HG02759 (cell line): ENCODE data around the gene TM9SF3.
"Not testable (repeated sequence)": the region's sequence is repeated elsewhere in the genome, so short reads cannot be mapped to it uniquely, and the experiment has no call there.

Experiments used
- ATAC-seq: cut with Tn5 transposase; IDR thresholded peaks from one replicate; pipeline ENCODE4 v1.9.1; 2021; ENCODE audit warnings: mild to moderate bottlenecking, moderate library complexity; ENCODE audit not compliant: unreplicated experiment

TM9SF3 gene

GRCh38 chr10:96570983-96571964, 15.5 kb downstream of the TM9SF3 start:
- no peak for ATAC-seq

DNA sequence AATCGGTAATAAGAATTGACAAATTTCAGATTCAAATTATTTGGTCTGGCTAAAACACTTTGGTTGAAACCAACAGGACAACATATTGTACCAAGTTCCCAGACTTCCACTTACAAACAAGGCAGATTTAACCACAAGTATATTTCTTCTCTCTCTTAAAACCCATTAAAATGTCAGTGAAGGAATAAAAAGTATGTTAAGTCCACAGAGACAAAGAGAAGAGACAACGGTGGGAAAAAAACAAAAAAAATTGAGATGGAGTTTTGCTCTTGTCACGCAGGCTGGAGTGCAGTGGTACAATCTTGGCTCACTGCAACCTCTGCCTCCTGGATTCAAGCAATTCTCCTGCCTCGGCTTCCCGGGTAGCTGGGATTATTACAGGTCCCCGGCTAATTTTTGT, 16.3 kb downstream of the TM9SF3 start:
- no peak for ATAC-seq

DNA sequence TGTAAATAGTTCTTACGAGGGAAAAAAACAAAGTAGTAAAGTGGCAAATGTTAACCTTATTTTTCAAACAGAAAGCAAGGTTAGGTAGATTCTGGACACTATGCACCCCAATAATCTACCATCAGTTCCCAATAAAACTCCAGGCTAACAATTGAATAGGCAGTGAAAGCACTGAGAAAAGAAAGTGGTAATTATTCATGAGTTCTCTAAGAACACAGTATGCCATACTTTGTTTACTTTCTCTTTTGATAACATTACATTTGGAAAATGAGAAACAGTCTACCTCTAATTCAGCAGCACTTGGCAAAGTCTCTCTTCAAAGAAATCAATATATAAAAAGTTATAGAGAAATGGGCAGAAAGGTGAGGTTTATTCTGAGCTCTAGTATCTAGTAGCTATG, 18.4 kb downstream of the TM9SF3 start:
- no peak for ATAC-seq

GRCh38 chr10:96565774-96566173, 21.0 kb downstream of the TM9SF3 start:
- no peak for ATAC-seq

GRCh38 chr10:96560966-96561887, 25.6 kb downstream of the TM9SF3 start:
- ATAC-seq: no peak

- ATAC-seq: no peak
These were observed 26.3 kb downstream of the TM9SF3 start for GRCh38 chr10:96560489-96560888.

DNA sequence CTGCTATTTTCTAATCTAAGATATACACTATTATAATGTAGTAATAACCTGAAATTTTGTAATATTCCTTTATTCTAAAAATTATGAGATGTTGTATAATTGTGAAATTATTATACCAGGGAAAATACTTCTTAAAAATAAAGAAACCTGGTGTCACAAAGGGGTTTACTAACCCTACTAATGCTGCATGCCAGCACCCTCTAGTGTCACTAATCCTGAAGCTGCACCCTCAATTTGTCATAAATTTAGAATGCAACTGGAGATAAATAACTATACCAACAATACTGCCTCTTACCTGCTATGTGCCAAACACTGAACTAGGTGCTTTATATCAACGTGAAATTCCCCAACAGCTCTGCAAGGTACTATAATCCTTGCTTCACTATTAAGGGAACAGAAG, 30.8 kb downstream of the TM9SF3 start:
- ATAC-seq: no peak

- ATAC-seq: no peak
These were observed 31.5 kb downstream of the TM9SF3 start for GRCh38 chr10:96555330-96555729.

- ATAC-seq: no peak
These were observed 38.2 kb downstream of the TM9SF3 start for GRCh38 chr10:96548589-96548988.

DNA sequence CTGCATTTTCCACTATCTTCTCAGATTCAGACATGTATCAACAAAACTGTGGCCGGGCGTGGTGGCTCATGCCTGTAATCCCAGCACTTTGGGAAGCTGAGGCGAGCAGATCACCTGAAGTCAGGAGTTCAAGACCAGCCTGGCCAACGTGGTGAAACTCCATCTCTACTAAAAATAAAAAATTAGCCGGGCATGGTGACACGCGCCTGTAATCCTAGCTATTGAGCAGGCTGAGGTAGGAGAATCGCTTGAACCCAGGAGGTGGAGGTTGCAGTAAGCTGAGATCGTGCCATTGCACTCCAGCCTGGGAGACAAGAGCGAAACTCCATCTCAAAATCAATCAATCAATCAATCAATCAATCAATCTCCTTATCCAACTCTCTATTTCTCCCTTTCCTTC, 41.3 kb downstream of the TM9SF3 start:
- not testable (repeated sequence) for ATAC-seq

- ATAC-seq: no peak
These were observed 44.9 kb downstream of the TM9SF3 start for GRCh38 chr10:96541921-96542320.

- no peak for ATAC-seq
These were observed 46.6 kb downstream of the TM9SF3 start for GRCh38 chr10:96540240-96540639.

DNA sequence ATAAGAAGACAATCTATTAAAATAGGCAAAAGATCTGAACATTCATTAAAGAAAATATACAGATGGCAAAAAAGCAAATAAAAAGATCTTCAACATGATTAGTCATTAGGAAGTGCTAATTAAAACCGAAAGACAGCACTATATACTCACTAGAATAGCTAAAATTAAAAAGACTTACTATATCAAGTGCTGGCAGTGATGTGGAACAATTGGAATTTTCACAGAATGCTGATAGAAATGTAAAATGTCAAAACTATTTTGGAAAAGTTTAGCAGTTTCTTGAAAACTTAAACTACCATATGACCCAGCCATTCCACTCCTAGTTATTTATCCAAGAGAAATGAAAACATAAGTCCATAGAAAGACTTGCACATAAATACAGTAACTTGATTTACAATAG, 48.1 kb downstream of the TM9SF3 start:
- ATAC-seq: no peak

GRCh38 chr10:96536129-96536528, 50.7 kb downstream of the TM9SF3 start:
- ATAC-seq: no peak

DNA sequence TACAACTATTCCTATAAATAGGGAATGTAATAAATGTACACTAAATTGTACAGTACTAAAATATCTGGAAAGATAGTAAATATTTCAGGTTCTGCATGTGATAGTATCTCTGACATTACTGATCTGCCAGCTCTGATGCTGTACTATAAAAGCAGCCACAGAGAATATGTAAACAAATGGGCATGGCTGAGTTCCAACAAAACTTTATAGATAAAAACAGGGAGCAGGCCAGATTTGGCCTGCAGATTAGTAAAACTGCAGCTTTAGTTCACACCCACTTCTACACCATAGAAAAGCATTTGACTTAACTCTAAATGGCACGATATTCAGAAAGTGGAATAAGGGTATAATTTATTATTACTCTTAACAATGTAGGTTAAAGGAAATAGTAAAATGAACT, 54.3 kb downstream of the TM9SF3 start:
- no peak for ATAC-seq

DNA sequence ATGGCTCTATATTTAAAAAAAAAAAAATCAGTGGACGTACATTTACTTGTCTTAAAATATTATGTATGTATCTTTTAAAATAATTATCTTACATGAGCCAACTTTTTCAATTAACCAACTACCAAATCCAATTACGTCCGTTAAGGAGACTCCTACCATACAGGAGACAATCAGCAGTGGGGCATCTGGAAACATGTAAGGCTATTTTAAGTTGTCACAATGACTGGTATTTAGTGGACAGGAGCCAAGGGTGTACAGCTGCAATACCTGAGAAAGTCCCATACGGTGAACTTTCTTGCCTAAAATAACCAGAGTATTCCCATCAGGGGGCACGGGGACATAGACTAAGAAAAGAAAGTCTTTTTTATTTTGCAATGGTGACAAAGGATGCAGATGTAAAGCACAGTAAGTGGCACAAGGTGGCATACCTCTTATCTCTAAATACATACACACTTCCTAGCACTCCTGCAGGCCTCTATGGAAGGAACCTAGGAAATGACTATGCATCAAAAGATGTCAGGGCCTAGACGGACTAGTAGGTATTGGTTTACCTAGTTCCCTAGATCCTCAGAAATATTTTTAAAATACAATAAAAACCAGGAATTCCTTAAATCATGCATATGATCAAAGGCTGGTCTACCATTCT, 57.1 kb downstream of the TM9SF3 start:
- no peak for ATAC-seq

DNA sequence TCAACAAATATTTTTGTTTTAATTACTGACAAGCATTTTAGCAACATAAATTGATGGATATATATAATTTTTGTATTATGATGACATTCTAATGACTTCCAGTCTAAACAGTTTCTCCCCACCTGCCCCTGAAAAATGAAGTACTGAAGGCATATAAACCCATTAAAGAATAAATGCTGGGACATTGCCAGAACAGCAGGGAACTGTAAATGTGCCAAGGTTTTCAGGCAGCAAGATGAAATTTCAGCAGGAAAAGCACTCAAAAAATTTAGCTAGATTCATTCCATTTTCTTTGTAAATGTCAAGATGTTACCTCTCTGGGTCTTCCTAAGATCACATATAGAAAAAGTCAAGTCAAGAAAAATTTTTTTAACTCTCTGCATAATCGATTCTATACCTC, 62.1 kb downstream of the TM9SF3 start:
- ATAC-seq: no peak

DNA sequence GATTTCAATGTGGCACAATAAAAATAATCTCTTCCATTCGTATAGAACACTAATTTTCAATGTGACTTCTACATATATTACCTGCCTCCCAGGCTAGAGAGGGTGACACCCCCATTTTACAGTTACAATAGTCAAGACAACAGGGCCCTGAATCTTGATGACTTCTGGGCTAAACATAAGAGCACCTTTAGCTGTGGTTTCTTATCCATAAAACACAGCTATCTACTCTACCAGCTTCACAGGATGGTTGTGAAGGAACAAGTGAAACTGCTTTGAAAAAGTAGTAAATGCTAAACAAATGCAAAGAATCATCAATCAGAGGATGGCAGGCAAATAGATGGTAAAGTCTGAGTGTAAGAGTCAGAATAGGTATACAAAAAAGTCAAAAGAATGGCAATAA, 69.5 kb downstream of the TM9SF3 start:
- ATAC-seq: no peak

DNA sequence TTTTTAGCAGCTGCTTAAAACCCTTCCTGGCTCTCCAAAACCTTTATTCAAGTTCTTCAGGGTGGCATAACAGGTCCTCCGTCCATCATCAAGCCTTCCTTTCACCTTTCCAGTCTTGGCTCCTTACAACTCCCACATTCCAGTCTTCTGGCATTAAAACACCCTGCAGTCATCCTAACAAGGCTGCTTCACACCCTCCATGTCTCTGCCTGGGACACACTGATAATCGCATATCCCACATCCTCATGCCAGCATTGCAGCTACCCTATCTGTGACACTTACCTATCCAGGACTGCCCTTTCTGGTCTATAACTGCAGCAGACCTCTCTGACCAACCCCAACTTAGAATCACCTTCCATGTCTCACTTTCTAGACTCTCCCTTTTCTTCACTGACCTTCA, 70.5 kb downstream of the TM9SF3 start:
- ATAC-seq: no peak

DNA sequence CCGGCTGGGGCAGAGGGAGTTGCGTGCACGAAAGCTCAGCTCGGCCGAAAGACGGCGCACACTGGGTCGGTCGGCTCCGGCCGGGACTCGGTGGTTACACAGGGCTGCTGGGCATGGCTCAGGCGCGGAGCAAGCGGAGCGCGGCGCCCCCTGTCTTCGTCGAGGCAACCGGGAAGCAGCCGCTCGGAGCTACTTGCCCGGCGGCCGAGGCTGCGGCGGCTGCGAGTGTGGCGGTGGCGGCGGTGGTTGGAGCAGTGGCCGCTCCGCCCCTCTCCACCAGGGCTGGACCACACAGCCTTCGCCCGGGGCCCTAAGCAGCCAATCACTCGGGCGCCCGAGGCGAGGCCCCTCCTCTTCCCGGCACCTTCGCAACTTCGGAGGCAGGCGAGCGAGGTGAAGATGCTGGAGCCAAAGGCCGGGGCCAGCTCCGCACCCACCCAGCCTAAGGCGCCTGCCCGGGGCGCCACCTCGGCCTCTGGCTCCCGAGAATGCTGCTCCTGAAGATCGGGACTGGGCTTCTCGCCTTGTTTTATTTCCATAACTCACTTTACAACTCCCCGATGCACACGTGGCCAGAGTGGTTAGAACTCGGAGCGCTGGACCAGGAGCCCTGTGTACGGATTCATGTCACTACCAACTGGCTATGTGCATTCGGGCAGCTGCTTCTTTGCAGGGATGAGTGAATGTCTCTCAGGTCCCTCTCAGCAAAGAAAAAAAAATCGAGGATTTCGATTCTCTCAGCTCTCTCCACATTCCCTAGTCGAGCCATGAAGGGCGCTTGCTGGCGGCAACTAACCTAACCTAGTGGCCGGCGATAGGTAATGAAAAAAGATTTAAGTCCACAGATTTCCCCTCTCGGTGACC, 72.9 kb downstream of the TM9SF3 start, which contains the start of gene TLL2:
TLL2 (minus strand) TSS at position 229 of the 864 bp plus-strand sequence. CDS start 241 bp downstream, outside the sequence.
- peak; percentile 81 for ATAC-seq
